ENCODE data around the gene RAB7B.

- no peak for TF ChIP-seq TAF1 (conservative IDR thresholded peaks at IDR 0.05)
- no peak for TF ChIP-seq JUND (IDR thresholded peaks at IDR 0.05)
- no peak for TF ChIP-seq CTCF (IDR thresholded peaks at IDR 0.05; ENCODE audit: low read depth, low read length, missing input control)
- TF ChIP-seq EGR1 (IDR thresholded peaks at IDR 0.05; ENCODE audit: low read depth in 2 of 2), result no peak
- no peak for TF ChIP-seq HNF4A (conservative IDR thresholded peaks at IDR 0.05)
- TF ChIP-seq HNF4G (IDR thresholded peaks at IDR 0.05), result no peak
- no peak for TF ChIP-seq MAX (IDR thresholded peaks at IDR 0.05)
- no peak for TF ChIP-seq GABPA (IDR thresholded peaks at IDR 0.05 in 1 of 2, conservative IDR thresholded peaks at IDR 0.05 in 1 of 2)
- TF ChIP-seq RAD21 (IDR thresholded peaks at IDR 0.05), result no peak
Observed at GRCh38 chr1:205972081-205972480, 31.1 kb downstream of the RAB7B start.
